GM19467 (cell line): ENCODE results near the gene PPP2R3A.
A peak's percentile ranks its signal among the peaks of the same experiment; 100 is the strongest.
"Not testable (repeated sequence)": the region's sequence is repeated elsewhere in the genome, so short reads cannot be mapped to it uniquely, and the experiment has no call there.

Experiments
- ATAC-seq: cut with Tn5 transposase; IDR thresholded peaks from one replicate; pipeline ENCODE4 v1.9.1; 2021; ENCODE audit warnings: mild to moderate bottlenecking, moderate library complexity; ENCODE audit not compliant: unreplicated experiment

The PPP2R3A gene

GRCh38 chr3:136078421-136079364 is 113.2 kb downstream of the PPP2R3A start:
- ATAC-seq, result no peak

GRCh38 chr3:136083641-136084382 is 118.3 kb downstream of the PPP2R3A start:
- ATAC-seq, result not testable (repeated sequence)

- ATAC-seq, result not testable (repeated sequence)
These were observed 119.5 kb downstream of the PPP2R3A start for GRCh38 chr3:136085067-136085466.

GRCh38 chr3:136093771-136094170 is 128.2 kb downstream of the PPP2R3A start:
- no peak for ATAC-seq

- no peak for ATAC-seq
These were observed 139.5 kb downstream of the PPP2R3A start for GRCh38 chr3:136105044-136105443.

GRCh38 chr3:136106101-136106500 is 140.6 kb downstream of the PPP2R3A start:
- ATAC-seq, result no peak

GRCh38 chr3:136109499-136109898 is 144.0 kb downstream of the PPP2R3A start:
- ATAC-seq, result peak; percentile 91

- ATAC-seq, result no peak
These were observed 145.0 kb downstream of the PPP2R3A start for GRCh38 chr3:136110481-136110880.

- ATAC-seq, result no peak
These were observed 148.9 kb downstream of the PPP2R3A start for GRCh38 chr3:136114421-136114820.

GRCh38 chr3:136119332-136119731 is 153.8 kb downstream of the PPP2R3A start:
- not testable (repeated sequence) for ATAC-seq

- ATAC-seq, result not testable (repeated sequence)
These were observed 154.3 kb downstream of the PPP2R3A start for GRCh38 chr3:136119783-136120182.

- ATAC-seq, result peak; percentile 81
These were observed 155.1 kb downstream of the PPP2R3A start for GRCh38 chr3:136120373-136121348.

- no peak for ATAC-seq
These were observed 156.5 kb downstream of the PPP2R3A start for GRCh38 chr3:136122006-136122405.

GRCh38 chr3:136131647-136132046 is 166.1 kb downstream of the PPP2R3A start:
- not testable (repeated sequence) for ATAC-seq

- no peak for ATAC-seq
These were observed 168.6 kb downstream of the PPP2R3A start for GRCh38 chr3:136134091-136134490.

GRCh38 chr3:136135039-136135802 is 169.7 kb downstream of the PPP2R3A start:
- peak; percentile 67 for ATAC-seq

GRCh38 chr3:136136454-136136853 is 170.9 kb downstream of the PPP2R3A start:
- ATAC-seq, result no peak

GRCh38 chr3:136141291-136141785 is 175.8 kb downstream of the PPP2R3A start:
- no peak for ATAC-seq

- no peak for ATAC-seq
These were observed 176.4 kb downstream of the PPP2R3A start for GRCh38 chr3:136141891-136142290.

- no peak for ATAC-seq
These were observed 177.1 kb downstream of the PPP2R3A start for GRCh38 chr3:136142592-136142991.
